NCI-H1048 (cell line): ENCODE data around the gene CDK14.
"Not testable (repeated sequence)": the region's sequence is repeated elsewhere in the genome, so short reads cannot be mapped to it uniquely, and the experiment has no call there.

Experiments used
- DNase-seq: peaks from one replicate; lab custom pipeline; 2025; lab: John Stamatoyannopoulos, UW

Gene CDK14

DNA sequence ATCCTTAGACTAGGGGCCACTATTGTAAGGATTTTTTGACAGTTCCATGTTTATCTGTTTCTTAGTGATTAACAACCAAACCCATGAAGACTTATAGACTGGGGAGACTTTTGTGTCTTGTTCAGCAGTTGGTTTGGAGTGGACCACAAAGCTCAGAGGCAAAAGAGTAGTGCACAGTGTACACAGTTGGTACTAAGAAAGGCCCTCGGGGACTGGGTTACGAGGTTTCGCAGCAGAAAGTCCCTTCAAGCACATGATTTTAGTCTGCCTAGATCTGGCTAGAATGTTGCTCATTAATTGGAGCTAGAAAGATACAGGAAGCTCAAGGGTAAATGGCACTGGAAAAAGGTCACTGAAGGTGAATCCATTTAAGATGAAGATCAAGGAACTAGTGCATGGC, 35.4 kb downstream of the CDK14 start:
- no peak for DNase-seq

DNA sequence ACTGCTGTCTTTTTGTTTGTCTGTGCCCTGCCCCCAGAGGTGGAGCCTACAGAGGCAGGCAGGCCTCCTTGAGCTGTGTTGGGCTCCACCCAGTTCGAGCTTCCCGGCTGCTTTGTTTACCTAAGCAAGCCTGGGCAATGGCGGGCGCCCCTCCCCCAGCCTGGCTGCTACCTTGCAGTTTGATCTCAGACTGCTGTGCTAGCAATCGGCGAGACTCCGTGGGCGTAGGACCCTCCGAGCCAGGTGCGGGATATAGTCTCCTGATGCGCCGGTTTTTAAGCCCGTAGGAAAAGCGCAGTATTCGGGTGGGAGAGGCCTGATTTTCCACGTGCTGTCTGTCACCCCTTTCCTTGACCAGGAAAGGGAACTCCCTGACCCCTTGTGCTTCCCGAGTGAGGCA, 43.6 kb downstream of the CDK14 start:
- DNase-seq = not testable (repeated sequence)

DNA sequence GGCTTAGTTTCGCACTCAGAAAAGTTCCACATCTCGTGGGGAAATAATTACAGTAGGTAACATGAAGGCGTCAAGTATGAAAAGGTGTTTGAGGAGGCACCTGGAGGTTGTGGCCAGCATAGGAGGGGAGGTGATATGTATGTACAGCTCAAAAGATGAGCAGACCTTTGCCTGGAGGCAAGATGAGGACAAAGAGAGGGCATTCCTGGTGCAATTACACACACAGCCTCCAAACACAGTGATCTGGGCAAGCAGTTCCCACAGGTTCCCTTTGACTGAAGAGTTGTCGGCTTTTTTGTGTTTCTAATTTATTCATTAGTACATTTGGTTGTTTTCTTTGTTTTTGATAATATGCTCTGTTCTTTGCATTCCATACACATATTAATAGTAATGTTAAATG, 46.9 kb downstream of the CDK14 start:
- DNase-seq = no peak

DNA sequence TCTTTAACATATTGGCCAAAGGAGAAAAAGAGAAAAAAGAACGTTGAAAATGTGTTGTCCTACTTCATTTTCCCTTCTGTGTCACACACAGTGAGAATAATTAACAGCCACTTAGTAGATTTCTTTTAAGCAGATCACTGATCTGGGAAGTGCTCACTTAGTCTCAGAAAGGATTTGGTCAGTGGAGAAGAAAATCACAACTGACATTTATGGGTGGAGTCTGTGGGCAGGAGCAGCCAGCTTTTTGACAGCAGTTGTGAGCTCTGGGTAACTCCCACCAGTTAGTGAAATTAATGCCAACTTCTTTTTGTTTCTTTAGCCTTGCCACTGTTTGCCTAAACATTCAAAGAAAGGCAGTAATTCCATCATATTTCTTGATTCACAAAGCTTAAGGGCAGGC, 49.7 kb downstream of the CDK14 start:
- DNase-seq = no peak

DNA sequence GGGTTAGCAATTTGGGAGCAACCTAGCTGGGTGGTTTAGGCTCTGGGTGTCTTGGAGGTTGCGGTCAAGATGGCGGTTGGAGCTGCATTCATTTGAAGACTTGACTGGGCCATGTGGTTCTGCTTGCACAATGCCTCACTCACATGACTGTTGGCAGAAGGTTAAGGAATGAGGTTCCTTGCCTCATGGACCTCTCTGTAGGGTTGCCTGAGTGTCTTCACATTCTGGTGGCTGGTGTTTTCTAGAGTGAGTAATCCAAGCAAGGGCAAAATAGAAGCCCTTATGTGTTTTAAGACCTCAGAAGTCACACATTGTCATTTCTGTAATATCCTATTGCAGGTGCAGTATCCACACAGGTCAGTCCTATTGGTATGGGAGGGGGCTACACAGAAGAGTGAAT, 52.0 kb downstream of the CDK14 start:
- DNase-seq = no peak

DNA sequence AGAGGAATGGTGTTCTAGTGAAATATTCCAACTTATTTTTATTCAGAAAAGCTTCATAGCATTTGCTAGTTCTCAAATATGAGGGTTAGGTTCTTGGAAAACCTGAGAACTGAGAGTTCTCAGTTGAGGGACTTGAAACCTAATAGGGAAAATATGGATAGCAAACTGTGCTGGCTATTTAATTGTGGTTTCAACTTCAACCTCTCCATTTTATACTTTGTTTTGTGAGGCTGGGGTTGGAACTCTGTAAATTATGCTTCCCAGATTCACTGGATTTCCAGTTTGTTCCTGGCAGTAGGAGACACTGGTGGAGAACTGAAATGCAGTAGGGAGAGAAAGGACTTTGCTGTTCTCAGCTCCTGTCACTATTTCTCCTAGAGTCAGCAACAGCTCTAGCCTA, 52.7 kb downstream of the CDK14 start:
- no peak for DNase-seq

DNA sequence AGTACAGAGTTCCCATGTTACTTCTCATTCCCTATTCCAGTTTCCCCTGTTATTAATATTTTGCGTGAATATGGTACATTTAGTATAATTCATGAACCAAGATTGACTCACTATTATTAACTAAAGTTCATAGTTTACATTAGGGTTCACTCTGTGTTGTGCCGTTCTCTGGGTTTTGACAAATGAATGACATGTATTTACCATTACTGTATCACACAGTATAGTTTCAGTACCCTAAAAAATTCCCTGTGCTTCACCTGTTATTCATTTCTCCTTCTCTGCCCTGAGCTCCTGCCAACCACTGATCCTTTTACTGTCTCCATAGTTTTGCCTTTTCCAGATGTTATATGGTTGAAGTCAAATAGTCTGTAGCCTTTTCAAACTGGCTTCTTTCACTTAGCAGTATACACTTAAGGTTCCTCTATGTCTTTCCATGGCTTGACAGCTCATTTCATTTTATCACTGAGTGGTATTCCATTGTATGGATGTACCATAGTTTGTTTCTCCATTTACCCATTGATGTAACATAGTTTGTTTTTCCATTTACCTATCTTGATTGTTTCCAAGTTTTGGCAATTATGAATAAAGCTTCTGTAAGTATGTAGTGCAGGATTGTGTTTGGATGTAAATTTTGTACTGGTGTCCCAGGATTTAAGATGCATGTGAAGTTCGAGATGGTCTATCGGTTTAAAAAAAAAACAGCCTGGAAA, 58.8 kb downstream of the CDK14 start:
- DNase-seq = no peak

GRCh38 chr7:90655566-90655965, 59.4 kb downstream of the CDK14 start:
- no peak for DNase-seq

- DNase-seq = no peak
Measured at GRCh38 chr7:90657481-90657880, 61.4 kb downstream of the CDK14 start.

DNA sequence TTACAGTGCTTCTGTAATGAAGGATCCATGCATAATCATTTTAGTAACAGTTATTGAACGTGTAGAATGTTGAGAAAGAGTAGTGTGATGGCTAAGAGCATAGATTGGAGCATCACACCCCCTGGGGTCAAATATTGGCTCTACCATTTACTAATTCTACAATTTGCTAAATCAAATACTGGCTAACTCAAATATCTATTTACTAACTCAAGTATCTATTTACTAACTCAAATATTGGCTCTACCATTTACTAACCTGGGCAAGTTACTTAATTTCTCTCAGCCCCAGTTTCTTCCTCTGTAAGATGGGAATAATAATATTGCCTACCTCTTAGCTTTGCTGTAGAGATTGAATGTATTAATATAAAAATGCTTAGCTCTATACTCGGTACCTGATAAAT, 64.0 kb downstream of the CDK14 start:
- no peak for DNase-seq

- DNase-seq = no peak
Measured at GRCh38 chr7:90660819-90661218, 64.7 kb downstream of the CDK14 start.

GRCh38 chr7:90661290-90662151, 65.4 kb downstream of the CDK14 start:
- no peak for DNase-seq

GRCh38 chr7:90663176-90663575, 67.1 kb downstream of the CDK14 start:
- DNase-seq = no peak

DNA sequence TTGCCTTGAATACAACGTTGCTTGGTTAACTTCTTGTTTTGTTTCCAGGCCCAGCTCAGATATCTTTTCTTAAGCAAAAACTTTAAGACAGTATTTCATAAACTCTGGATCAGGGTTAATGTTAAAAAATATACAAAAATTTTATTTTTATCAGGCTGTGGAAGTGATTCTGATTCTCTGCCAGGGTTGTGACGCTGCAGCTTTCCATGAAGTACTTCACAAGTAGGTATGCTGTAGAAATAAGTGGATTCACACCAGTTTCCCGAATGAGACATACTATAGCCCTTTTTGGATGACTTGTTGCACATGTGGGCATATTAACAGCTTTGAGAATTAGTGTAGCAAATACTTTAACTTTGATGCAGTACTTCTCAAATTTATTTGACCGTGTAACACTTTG, 70.1 kb downstream of the CDK14 start:
- DNase-seq = no peak

DNA sequence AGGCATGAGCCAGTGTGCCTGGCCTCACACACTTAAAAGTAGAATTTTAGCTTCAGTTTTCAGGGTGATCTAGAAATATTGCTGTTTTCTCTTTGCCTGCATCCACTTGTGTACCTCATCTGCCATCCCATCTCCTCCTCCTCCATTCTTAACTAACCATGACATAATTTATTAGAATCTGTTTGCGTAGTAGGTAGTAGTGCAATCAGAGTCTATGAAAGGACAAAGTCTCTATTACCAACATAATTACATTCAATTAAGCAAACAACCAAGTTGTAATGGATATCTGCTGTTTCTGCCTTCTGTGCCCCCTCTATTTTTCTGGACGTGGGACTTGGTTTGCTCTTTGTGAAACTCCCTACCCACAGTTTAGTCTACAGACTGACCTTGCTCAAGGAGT, 72.9 kb downstream of the CDK14 start:
- DNase-seq = no peak

DNA sequence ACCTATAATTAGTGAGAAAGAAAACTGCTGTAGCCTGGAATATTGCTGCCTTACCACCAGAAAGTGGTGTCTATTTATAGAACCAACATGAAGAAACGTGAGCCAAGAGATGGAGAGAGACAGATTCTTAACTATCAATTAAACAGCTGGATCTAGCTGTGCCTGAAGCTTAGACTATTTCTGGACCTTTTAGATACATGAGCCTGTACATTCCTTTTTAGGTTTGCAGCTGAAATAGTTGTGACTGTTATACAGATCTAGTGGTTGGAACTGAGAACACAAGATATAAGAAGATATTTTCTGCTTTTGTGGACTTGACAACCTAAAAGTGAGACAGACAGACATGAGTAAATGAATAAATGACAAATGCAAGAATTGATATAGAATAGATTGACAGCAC, 73.4 kb downstream of the CDK14 start:
- DNase-seq = no peak

- DNase-seq = no peak
Measured at GRCh38 chr7:90671571-90671970, 75.5 kb downstream of the CDK14 start.

DNA sequence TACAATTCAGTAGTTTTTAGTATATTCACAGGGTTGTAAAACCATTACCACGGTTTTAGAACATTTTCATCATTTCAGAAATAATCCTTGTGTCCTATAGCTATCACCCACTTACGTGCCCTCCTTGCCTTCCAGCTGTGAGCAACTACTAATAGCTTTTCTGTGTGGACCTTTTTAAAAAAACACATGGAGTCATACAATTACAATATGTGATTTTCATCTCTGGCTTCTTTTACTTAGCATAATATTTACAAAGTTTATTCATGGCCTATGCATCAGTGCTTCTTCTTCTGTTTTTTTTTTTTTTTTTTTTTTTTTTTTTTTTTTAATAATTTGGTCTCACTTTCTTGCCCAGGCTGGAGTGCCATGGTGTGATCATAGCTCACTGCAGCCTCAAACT, 76.1 kb downstream of the CDK14 start:
- no peak for DNase-seq

DNA sequence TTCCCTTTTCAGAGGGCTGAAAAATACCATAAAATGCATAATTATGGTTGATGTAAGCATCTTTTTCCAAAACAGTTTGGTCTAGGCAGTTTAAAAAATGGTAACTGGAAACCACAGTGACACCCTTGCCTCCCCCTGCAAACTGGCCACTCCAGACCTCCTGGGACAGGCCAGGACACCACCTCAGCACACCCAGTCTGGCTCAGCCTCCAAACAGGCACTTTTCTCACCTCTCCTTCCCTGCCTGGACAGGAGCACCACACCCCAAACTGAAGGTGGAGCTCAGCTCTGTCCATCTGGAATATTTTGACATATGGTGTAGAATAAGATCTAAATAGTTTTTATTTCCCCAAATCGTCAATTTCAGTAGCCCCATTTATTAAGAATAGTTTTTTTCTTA, 78.5 kb downstream of the CDK14 start:
- DNase-seq = no peak

DNA sequence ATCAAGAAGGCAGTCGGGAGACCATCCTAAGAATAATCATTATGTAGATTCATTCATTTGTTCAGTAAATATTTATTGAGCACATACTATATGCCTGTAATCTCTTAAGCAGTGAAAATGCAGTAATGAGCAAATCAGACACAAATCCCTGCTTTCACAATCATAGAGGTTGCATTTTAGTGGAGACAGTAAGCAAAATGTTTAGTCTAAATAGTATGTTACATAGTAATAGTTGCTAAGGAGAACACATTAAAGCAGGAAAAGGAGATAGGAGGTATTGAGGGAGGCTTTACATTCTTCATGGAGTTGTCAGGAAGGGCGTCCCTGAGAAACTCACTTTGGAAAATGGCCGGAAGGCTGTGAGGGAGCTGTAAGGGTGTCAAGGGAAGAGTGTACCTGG, 79.9 kb downstream of the CDK14 start:
- DNase-seq = no peak

DNA sequence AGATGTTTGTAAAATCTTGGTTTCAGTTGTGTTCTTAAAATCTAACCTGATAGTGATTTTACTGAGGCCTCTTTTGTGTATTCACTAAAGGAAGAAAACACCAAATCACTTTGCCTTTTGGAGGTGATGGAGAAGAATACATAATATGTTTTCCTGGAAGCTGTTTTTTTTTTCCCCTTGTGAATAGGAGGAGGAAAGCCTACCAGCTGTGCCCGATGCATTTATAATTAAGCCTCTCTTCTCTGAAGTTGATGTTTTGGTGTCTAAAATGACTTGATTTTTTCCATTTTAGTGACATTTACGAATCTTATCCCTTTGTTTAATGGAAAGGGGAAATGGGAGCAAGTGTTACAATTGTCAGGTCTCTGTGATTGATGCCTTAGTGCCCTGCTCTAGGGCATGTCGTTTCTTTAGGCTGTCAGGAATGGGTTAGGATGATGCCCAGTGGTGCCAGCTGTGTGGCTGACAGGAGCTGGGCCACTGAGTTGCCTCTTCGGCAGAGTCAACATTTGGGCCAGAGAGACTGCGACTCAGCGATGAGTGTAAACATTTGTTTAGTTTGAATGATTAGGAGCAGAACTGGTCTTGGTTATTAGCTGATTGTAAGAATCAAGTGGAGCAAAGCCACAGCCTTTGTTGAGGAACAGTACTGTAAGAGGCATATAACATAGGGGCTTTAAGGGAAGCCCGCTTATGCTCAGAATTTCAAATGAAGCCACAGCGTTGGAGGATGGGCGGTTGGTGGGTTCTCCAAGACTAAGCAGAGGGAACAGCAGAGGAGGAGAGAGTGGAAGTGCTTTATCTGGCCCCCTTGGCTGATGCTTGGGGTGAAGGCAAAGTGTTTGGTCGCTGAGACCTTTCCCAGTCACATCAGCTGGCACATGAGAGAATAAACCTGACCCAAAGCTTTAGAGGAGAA, 81.6 kb downstream of the CDK14 start:
- no peak for DNase-seq

- no peak for DNase-seq
Measured at GRCh38 chr7:90678986-90679385, 82.9 kb downstream of the CDK14 start.

DNA sequence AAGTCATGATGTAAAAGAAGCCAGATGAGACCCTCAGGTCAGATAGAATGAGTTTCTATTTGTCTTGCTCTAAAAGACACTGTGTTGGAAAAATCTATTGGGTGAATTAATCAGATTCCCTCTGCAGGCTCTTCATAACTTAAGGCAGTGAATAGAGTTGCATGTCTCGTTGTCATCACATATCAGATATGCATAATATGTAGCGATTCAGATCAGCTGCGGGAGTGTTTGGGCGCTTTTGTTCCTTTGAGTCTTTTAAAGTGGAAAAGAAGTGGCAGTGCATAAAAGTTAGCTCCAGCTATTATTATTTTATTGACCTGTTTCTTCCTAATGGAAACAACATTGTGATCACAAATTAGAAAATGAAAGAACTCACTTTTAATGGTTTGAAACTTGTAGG, 84.4 kb downstream of the CDK14 start:
- no peak for DNase-seq
